A549 treated with AZD9567 at 1 μM for 4 hours (cell line): ENCODE data around the gene TMEM243. TPM values are rescaled to one million over a fixed set of nuclear protein-coding genes. Genes with fewer than 3 reads are reported as not detected.

Experiments used
- total RNA-seq: library from RNA; stranded (reverse); fragments of 200-300 nt; extraction: Qiagen RNA extraction; gene quantifications from 5 replicates; pipeline ENCODE4 v1.2.3, GENCODE V29; 2022; ENCODE audit not compliant: insufficient read depth

TMEM243 gene
- 25.5 to 30.5 TPM (median 28.3 TPM) in 5 replicates for total RNA-seq

GRCh38 chr7:87219545-87220025, at the start of gene TMEM243:
Gene TMEM243, minus strand, starts transcription at chr7:87219732. Its CDS starts 229 bp downstream, at chr7:87219503.

GRCh38 chr7:87152112-87152896, 67.2 kb downstream of the TMEM243 start, which contains the start of gene DMTF1:
Gene DMTF1, plus strand, starts transcription at chr7:87152453. Its CDS starts 12,489 bp downstream, at chr7:87164942.

Other genes starting within 250 kb of the TMEM243 start
- 0.01 to 0.05 TPM (median 0.05 TPM) in 3 of 5 replicates, not detected in the others for gene ELAPOR2, start 160.1 kb downstream of the TMEM243 start, total RNA-seq
- gene DMTF1, start 67.3 kb downstream of the TMEM243 start, total RNA-seq: 19.0 to 25.5 TPM (median 24.3 TPM) in 5 replicates
- 5.7 to 7.6 TPM (median 6.7 TPM) in 5 replicates for gene CROT, start 125.9 kb upstream of the TMEM243 start, total RNA-seq